Neural cell (in vitro differentiated cells): ENCODE results near the gene SMIM17. TPM values are rescaled to one million over a fixed set of nuclear protein-coding genes. Genes with fewer than 3 reads are reported as not detected.

Experiments
- H2AFZ ChIP-seq: fragments of 200-600, 300-800 bp; sonication (generic), shearing (Covaris generic); 2 replicates; pipeline ENCODE4 v1.6.0; 2014; ENCODE audit warnings: low read depth, mild to moderate bottlenecking, antibody characterized with exemption, low read length, moderate library complexity
- H3F3A ChIP-seq: fragments of 200-600 bp; shearing (Covaris generic); 2 replicates; pipeline ENCODE4 v1.6.1; 2016; ENCODE audit warnings: mild to moderate bottlenecking, moderate library complexity, mixed read lengths, antibody characterized with exemption, low read length; ENCODE audit not compliant: insufficient read depth, poor library complexity, severe bottlenecking
- H3K27ac ChIP-seq: fragments of 200-600, 300-800 bp; sonication (generic), shearing (Covaris generic); 2 replicates; pipeline ENCODE4 v1.5.1; 2014; ENCODE audit warnings: mild to moderate bottlenecking, low read length, moderate library complexity
- H3K27me3 ChIP-seq: fragments of 300-800, 200-600 bp; sonication (generic), shearing (Covaris generic); 2 replicates; pipeline ENCODE4 v1.6.0; 2014; ENCODE audit warnings: mild to moderate bottlenecking, low read depth, low read length, moderate library complexity; ENCODE audit not compliant: insufficient read depth
- H3K36me3 ChIP-seq: fragments of 300-800, 200-600 bp; sonication (generic), shearing (Covaris generic); 2 replicates; pipeline ENCODE4 v1.5.1; 2014; ENCODE audit warnings: mild to moderate bottlenecking, antibody characterized with exemption, low read length, moderate library complexity; ENCODE audit not compliant: insufficient read depth
- H3K4me2 ChIP-seq: fragments of 300-800, 200-600 bp; sonication (generic), shearing (Covaris generic); 2 replicates; pipeline ENCODE4 v1.6.0; 2014; ENCODE audit warnings: mild to moderate bottlenecking, low read length
- H3K4me3 ChIP-seq: fragments of 300-800, 200-600 bp; sonication (generic), shearing (Covaris generic); 2 replicates; pipeline ENCODE4 v1.5.1; 2014; ENCODE audit warnings: mild to moderate bottlenecking, low read length, moderate library complexity
- H3K79me2 ChIP-seq: fragments of 200-600 bp; shearing (Covaris generic); replicated peaks from 2 replicates; pipeline ENCODE4 v1.6.0; 2014; ENCODE audit warnings: mild to moderate bottlenecking, low read length, moderate library complexity; ENCODE audit not compliant: insufficient read depth
- H3K9ac ChIP-seq: fragments of 300-800, 200-600 bp; sonication (generic), shearing (Covaris generic); 2 replicates; pipeline ENCODE4 v1.6.1; 2016; ENCODE audit warnings: mild to moderate bottlenecking, low read length, mixed read lengths
- H3K9me2 ChIP-seq: fragments of 200-600 bp; shearing (Covaris generic); 2 replicates; pipeline ENCODE4 v1.6.1; 2016; ENCODE audit warnings: mild to moderate bottlenecking, low read length, mixed read lengths; ENCODE audit not compliant: insufficient read depth
- H3K9me3 ChIP-seq: fragments of 200-600, 300-800 bp; sonication (generic), shearing (Covaris generic); 2 replicates; pipeline ENCODE4 v1.6.1; 2016; ENCODE audit warnings: mild to moderate bottlenecking, mixed run types, low read length, moderate library complexity, mixed read lengths
- H4K20me1 ChIP-seq: fragments of 200-600 bp; shearing (Covaris generic); 2 replicates; pipeline ENCODE4 v1.6.1; 2016; ENCODE audit warnings: mild to moderate bottlenecking, mixed run types; ENCODE audit not compliant: insufficient read depth
- CTCF ChIP-seq: fragments of 450-650 bp; IDR thresholded peaks from 2 replicates; pipeline ENCODE4 v1.5.1; 2014; ENCODE audit warnings: antibody characterized with exemption, mild to moderate bottlenecking, moderate library complexity; ENCODE audit not compliant: poor library complexity, severe bottlenecking
- EP300 ChIP-seq: fragments of 450-650 bp; conservative IDR thresholded peaks from 2 replicates; pipeline ENCODE4 v1.6.1; 2014; ENCODE audit warnings: antibody characterized with exemption, mild to moderate bottlenecking, moderate library complexity; ENCODE audit not compliant: poor library complexity, severe bottlenecking
- EZH2 ChIP-seq: fragments of 200-600, 300-800 bp; shearing (Covaris generic), sonication (generic); IDR thresholded peaks from 2 replicates; pipeline ENCODE4 v1.6.1; 2014; ENCODE audit warnings: antibody characterized with exemption, low read length, borderline replicate concordance, mild to moderate bottlenecking; ENCODE audit not compliant: insufficient read depth, poor library complexity, severe bottlenecking
- MXI1 ChIP-seq: fragments of 450-650 bp; conservative IDR thresholded peaks from 2 replicates; pipeline ENCODE4 v1.6.1; 2014; ENCODE audit warnings: antibody characterized with exemption, mild to moderate bottlenecking; ENCODE audit not compliant: poor library complexity, severe bottlenecking
- POLR2AphosphoS5 ChIP-seq: IDR thresholded peaks from 2 replicates; pipeline ENCODE4 v1.6.1; 2012
- RAD21 ChIP-seq: fragments of 450-650 bp; conservative IDR thresholded peaks from 2 replicates; pipeline ENCODE4 v1.6.1; 2014; ENCODE audit warnings: antibody characterized with exemption, mild to moderate bottlenecking, moderate library complexity
- REST ChIP-seq: IDR thresholded peaks from 2 replicates; pipeline ENCODE4 v1.6.1; 2012; ENCODE audit warnings: borderline replicate concordance
- SMC3 ChIP-seq: fragments of 450-650 bp; conservative IDR thresholded peaks from 2 replicates; pipeline ENCODE4 v1.6.1; 2014; ENCODE audit warnings: antibody characterized with exemption, mild to moderate bottlenecking, moderate library complexity; ENCODE audit not compliant: poor library complexity
- TAF1 ChIP-seq: IDR thresholded peaks from 2 replicates; pipeline ENCODE4 v1.6.1; 2012; ENCODE audit warnings: low read depth
- polyA plus RNA-seq: library from polyadenylated mRNA; depleted of rRNA; stranded (reverse); fragments of >200 nt; gene quantifications from 2 replicates; pipeline ENCODE4 v1.2.3, GENCODE V29; 2014

Gene SMIM17
- polyA plus RNA-seq, 1 donor from 2014 or later = 14.2 TPM

GRCh38 chr19:56619121-56619520 is 23.8 kb upstream of the SMIM17 start:
- H3K4me3 ChIP-seq = no peak overlapping the region
- no peak overlapping the region for H3K27ac ChIP-seq
- H2AFZ ChIP-seq = no peak overlapping the region
- H3K4me2 ChIP-seq = no peak overlapping the region
- H3K27me3 ChIP-seq = no peaks in the 10 kb centered on the region
- H4K20me1 ChIP-seq = no peaks in the 10 kb centered on the region
- H3K79me2 ChIP-seq = peaks cover 47% of the 10 kb centered on the region
- no peak for TF ChIP-seq EZH2
- TF ChIP-seq MXI1 = no peak
- TF ChIP-seq CTCF = no peak
- no peak for TF ChIP-seq TAF1
- no peak for TF ChIP-seq REST
- no peak for TF ChIP-seq POLR2AphosphoS5
- TF ChIP-seq SMC3 = no peak
- no peak for TF ChIP-seq RAD21
- TF ChIP-seq EP300 = no peak
- peaks cover 42% of the 10 kb centered on the region for H3K36me3 ChIP-seq
- H3F3A ChIP-seq = no peaks in the 10 kb centered on the region
- no peaks in the 10 kb centered on the region for H3K9me2 ChIP-seq
- peaks cover 40% of the 10 kb centered on the region for H3K9me3 ChIP-seq
- no peak overlapping the region for H3K9ac ChIP-seq

GRCh38 chr19:56622374-56622773 is 20.6 kb upstream of the SMIM17 start:
- no peaks in the 10 kb centered on the region for H3F3A ChIP-seq
- H3K9ac ChIP-seq = no peak overlapping the region
- H3K9me2 ChIP-seq = no peaks in the 10 kb centered on the region
- no peaks in the 10 kb centered on the region for H3K27me3 ChIP-seq
- no peak for TF ChIP-seq TAF1
- no peak for TF ChIP-seq POLR2AphosphoS5
- TF ChIP-seq MXI1 = no peak
- TF ChIP-seq SMC3 = no peak
- TF ChIP-seq EZH2 = no peak
- no peak for TF ChIP-seq RAD21
- TF ChIP-seq CTCF = no peak
- no peak for TF ChIP-seq REST
- TF ChIP-seq EP300 = no peak
- no peak overlapping the region for H3K4me2 ChIP-seq
- H3K36me3 ChIP-seq = peaks cover 42% of the 10 kb centered on the region
- H3K79me2 ChIP-seq = peaks cover 16% of the 10 kb centered on the region
- H4K20me1 ChIP-seq = no peaks in the 10 kb centered on the region
- no peak overlapping the region for H3K27ac ChIP-seq
- H3K9me3 ChIP-seq = peaks cover 40% of the 10 kb centered on the region
- H2AFZ ChIP-seq = no peak overlapping the region
- no peak overlapping the region for H3K4me3 ChIP-seq
